NB4 (cell line): ENCODE results near the gene NEK11.

Source experiments
- POLR2A ChIP-seq: IDR thresholded peaks from 2 replicates; pipeline ENCODE4 v1.6.1; 2011; ENCODE audit warnings: mild to moderate bottlenecking; ENCODE audit not compliant: insufficient read length; ENCODE audit errors: extremely low read depth
- TF ChIP-seq, protein P1 (sequence below): IDR thresholded peaks from one replicate; pipeline ENCODE4 v1.5.1; 2012; ENCODE audit warnings: low read depth, low read length

DNA sequence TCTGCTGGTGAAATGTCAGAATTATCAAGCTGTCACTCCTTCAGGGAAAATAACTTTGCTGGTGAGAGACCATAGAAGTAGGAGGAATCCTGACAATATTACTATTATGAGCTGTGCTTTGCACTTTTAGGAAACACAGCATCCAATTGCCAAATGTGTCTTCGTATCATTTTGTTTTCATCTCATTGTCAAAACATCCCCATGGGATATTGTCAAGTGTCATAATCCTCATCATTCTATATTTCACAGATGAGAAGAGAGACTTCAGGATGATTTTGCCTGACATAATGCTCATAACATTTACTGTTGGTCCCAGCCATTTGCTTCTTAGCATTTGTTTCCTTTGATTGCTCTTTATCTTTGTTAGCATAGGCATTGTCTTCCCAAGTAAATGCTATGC lies 234.4 kb downstream of the NEK11 start:
- TF ChIP-seq, protein P1, sequence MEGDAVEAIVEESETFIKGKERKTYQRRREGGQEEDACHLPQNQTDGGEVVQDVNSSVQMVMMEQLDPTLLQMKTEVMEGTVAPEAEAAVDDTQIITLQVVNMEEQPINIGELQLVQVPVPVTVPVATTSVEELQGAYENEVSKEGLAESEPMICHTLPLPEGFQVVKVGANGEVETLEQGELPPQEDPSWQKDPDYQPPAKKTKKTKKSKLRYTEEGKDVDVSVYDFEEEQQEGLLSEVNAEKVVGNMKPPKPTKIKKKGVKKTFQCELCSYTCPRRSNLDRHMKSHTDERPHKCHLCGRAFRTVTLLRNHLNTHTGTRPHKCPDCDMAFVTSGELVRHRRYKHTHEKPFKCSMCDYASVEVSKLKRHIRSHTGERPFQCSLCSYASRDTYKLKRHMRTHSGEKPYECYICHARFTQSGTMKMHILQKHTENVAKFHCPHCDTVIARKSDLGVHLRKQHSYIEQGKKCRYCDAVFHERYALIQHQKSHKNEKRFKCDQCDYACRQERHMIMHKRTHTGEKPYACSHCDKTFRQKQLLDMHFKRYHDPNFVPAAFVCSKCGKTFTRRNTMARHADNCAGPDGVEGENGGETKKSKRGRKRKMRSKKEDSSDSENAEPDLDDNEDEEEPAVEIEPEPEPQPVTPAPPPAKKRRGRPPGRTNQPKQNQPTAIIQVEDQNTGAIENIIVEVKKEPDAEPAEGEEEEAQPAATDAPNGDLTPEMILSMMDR = no peak
- TF ChIP-seq POLR2A = no peak
